OCI-LY3 (cell line): Measurements from ENCODE around the gene CDHR2.

Experiments
- H2AFZ ChIP-seq: fragments of 200-600, 300-600 bp; shearing (Covaris generic); 2 replicates; pipeline ENCODE4 v1.6.0; 2014; ENCODE audit warnings: antibody characterized with exemption, low read depth, low read length
- H3K27ac ChIP-seq: fragments of 200-600, 300-600 bp; sonication (generic); 2 replicates; pipeline ENCODE4 v1.5.1; 2014; ENCODE audit warnings: mild to moderate bottlenecking, low read length, moderate library complexity, mixed read lengths
- H3K27me3 ChIP-seq: fragments of 200-600, 300-600 bp; sonication (generic); 2 replicates; pipeline ENCODE4 v1.6.1; 2014; ENCODE audit warnings: low read depth, low read length, mixed read lengths
- H3K36me3 ChIP-seq: fragments of 200-600, 300-600 bp; sonication (generic); replicated peaks from 2 replicates; pipeline ENCODE3; 2014; ENCODE audit warnings: low read depth, low read length, mixed read lengths
- H3K4me1 ChIP-seq: fragments of 300-600, 200-600 bp; sonication (generic); 2 replicates; pipeline ENCODE4 v1.6.1; 2014; ENCODE audit warnings: low read length, mixed read lengths
- H3K4me2 ChIP-seq: fragments of 200-600, 300-600 bp; sonication (generic); 2 replicates; pipeline ENCODE4 v1.6.1; 2014; ENCODE audit warnings: low read length, mixed read lengths
- H3K4me3 ChIP-seq: fragments of 300-600, 200-600 bp; sonication (generic); 2 replicates; pipeline ENCODE4 v1.5.1; 2014; ENCODE audit warnings: antibody characterized with exemption, mild to moderate bottlenecking, low read length, moderate library complexity
- H3K79me2 ChIP-seq: fragments of 300-600, 200-600 bp; shearing (Covaris generic); 2 replicates; pipeline ENCODE4 v1.6.1; 2014; ENCODE audit warnings: mild to moderate bottlenecking, low read length, mixed read lengths
- H3K9ac ChIP-seq: fragments of 300-600, 200-600 bp; shearing (Covaris generic); 2 replicates; pipeline ENCODE4 v1.6.0; 2014; ENCODE audit warnings: mild to moderate bottlenecking, low read length, moderate library complexity
- H3K9me3 ChIP-seq: fragments of 200-600, 300-600 bp; shearing (Covaris generic); 2 replicates; pipeline ENCODE4 v1.6.1; 2014; ENCODE audit warnings: low read length, mixed read lengths; ENCODE audit not compliant: insufficient read depth
- H4K20me1 ChIP-seq: fragments of 200-600, 300-600 bp; sonication (generic); 2 replicates; pipeline ENCODE4 v1.6.1; 2016; ENCODE audit warnings: low read length, mixed read lengths; ENCODE audit not compliant: insufficient read depth
- CTCF ChIP-seq: fragments of 200-600, 300-600 bp; sonication (generic); IDR thresholded peaks from 2 replicates; pipeline ENCODE4 v1.5.1; 2014; ENCODE audit warnings: antibody characterized with exemption, low read length, low read depth
- EZH2phosphoT487 ChIP-seq: fragments of 200-600 bp; shearing (Covaris generic); IDR thresholded peaks from 2 replicates; pipeline ENCODE4 v1.6.1; 2018; ENCODE audit warnings: antibody characterized with exemption, mixed run types, low read depth

CDHR2 gene

GRCh38 chr5:176515396-176515795 is 33.7 kb upstream of the CDHR2 start:
- Histone ChIP-seq H3K4me3 (no peak overlapping the region), H3K4me1 (peaks cover 9% of the 10 kb centered on the region; the same call in 1 of the 2 replicates), H3K36me3 (no peaks in the 10 kb centered on the region), H2AFZ (no peak overlapping the region), H4K20me1 (no peaks in the 10 kb centered on the region), H3K27me3 (no peaks in the 10 kb centered on the region), H3K9me3 (no peaks in the 10 kb centered on the region), H3K79me2 (no peaks in the 10 kb centered on the region), H3K27ac (no peak overlapping the region), H3K9ac (no peak overlapping the region), H3K4me2 (no peak overlapping the region)
- TF ChIP-seq EZH2phosphoT487, result no peak
- no peak for TF ChIP-seq CTCF

GRCh38 chr5:176517053-176517661 is 32.0 kb upstream of the CDHR2 start:
- Histone ChIP-seq H3K79me2 (no peaks in the 10 kb centered on the region), H3K36me3 (no peaks in the 10 kb centered on the region), H3K9ac (no peak overlapping the region), H3K4me2 (no peak overlapping the region), H2AFZ (no peak overlapping the region), H3K4me1 (peaks cover 9% of the 10 kb centered on the region; the same call in 1 of the 2 replicates), H3K9me3 (no peaks in the 10 kb centered on the region), H4K20me1 (no peaks in the 10 kb centered on the region), H3K4me3 (no peak overlapping the region), H3K27me3 (no peaks in the 10 kb centered on the region), H3K27ac (no peak overlapping the region)
- TF ChIP-seq EZH2phosphoT487 (no peak), CTCF (no peak)

GRCh38 chr5:176519810-176520720 is 29.1 kb upstream of the CDHR2 start:
- Histone ChIP-seq H4K20me1 (no peaks in the 10 kb centered on the region), H3K9me3 (no peaks in the 10 kb centered on the region), H3K36me3 (no peaks in the 10 kb centered on the region), H3K4me1 (0 out of 2 replicates have a peak, but pooled peaks cover 3% of the 10 kb centered on the region), H3K4me2 (no peak overlapping the region), H3K27me3 (no peaks in the 10 kb centered on the region), H3K27ac (no peak overlapping the region), H3K9ac (no peak overlapping the region), H3K79me2 (no peaks in the 10 kb centered on the region), H3K4me3 (no peak overlapping the region), H2AFZ (no peak overlapping the region)
- TF ChIP-seq CTCF (no peak), EZH2phosphoT487 (no peak)

GRCh38 chr5:176521286-176521685 is 27.9 kb upstream of the CDHR2 start:
- Histone ChIP-seq H3K9ac (no peak overlapping the region), H3K27me3 (no peaks in the 10 kb centered on the region), H2AFZ (no peak overlapping the region), H4K20me1 (no peaks in the 10 kb centered on the region), H3K4me1 (no peaks in the 10 kb centered on the region), H3K27ac (no peak overlapping the region), H3K79me2 (no peaks in the 10 kb centered on the region), H3K9me3 (no peaks in the 10 kb centered on the region), H3K4me3 (no peak overlapping the region), H3K4me2 (no peak overlapping the region), H3K36me3 (no peaks in the 10 kb centered on the region)
- TF ChIP-seq EZH2phosphoT487, result no peak
- no peak for TF ChIP-seq CTCF
